GM21619 (cell line): ENCODE measurements around the gene SPATC1L.

Experiments
- ATAC-seq: cut with Tn5 transposase; IDR thresholded peaks from one replicate; pipeline ENCODE4 v1.9.1; 2021; ENCODE audit not compliant: unreplicated experiment

Gene SPATC1L

DNA sequence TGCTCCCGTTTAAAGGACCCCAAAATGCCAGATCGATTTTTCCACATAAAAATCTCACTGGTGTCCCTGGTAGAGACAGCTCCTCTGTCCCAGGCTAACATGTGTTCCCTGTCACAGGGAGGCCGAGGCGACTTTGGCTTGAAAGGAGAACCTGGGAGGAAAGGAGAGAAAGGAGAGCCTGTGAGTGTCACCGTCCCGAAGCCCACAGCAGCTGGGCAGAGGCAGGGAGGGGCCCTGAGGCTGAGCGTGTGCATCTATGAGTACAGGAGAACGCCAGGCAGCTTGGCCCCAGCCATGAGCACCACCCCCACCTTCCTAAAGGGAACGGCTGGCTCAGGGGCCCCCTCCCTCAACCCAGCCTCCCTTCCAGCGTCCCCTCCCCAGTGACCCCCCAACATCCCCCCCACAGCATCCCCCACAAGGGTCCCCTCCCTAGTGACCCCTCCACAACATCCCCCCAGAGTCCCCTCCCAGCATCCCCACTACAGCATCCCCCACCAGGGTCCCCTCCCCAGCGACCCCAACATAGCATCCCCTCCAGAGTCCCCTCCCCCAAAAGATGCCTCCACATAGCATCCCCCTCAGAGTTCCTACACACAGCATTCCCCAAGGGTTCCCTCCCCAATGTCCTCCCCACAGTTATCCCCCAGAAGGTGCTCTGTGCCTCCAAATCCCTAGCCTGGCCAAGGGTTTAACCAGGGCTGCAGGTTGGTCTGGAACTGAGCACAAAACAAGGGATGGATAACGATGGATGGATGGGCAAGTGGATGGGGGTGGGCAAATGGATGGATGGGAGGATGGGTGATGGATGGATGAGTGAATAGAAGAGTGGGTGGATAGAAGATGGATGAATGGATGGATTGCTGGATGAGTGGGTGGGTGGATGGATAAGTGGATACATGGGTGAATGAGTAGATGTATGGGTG, 61.2 kb downstream of the SPATC1L start:
- no peak for ATAC-seq

DNA sequence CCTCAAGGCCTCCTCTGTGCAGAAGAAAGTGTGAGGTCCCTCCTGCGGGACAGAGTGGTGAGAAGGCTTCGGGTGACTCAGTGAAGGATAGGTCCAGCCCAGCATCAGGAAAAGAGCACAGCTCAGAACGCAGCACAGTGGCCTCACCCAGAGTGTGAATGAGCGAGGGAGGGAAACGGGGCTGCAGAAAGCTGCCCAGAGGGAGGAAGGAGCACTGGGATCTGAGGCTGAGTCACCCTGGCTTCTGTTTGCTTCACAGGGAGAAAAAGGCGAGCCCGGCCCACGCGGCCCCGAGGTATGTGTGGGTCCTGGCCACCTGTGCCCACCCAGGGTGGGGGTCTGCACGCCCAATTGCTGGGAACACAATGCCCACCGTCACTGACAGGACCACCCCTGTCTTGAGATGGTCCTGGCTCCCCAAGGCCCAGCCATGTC, 62.0 kb downstream of the SPATC1L start:
- ATAC-seq = no peak

DNA sequence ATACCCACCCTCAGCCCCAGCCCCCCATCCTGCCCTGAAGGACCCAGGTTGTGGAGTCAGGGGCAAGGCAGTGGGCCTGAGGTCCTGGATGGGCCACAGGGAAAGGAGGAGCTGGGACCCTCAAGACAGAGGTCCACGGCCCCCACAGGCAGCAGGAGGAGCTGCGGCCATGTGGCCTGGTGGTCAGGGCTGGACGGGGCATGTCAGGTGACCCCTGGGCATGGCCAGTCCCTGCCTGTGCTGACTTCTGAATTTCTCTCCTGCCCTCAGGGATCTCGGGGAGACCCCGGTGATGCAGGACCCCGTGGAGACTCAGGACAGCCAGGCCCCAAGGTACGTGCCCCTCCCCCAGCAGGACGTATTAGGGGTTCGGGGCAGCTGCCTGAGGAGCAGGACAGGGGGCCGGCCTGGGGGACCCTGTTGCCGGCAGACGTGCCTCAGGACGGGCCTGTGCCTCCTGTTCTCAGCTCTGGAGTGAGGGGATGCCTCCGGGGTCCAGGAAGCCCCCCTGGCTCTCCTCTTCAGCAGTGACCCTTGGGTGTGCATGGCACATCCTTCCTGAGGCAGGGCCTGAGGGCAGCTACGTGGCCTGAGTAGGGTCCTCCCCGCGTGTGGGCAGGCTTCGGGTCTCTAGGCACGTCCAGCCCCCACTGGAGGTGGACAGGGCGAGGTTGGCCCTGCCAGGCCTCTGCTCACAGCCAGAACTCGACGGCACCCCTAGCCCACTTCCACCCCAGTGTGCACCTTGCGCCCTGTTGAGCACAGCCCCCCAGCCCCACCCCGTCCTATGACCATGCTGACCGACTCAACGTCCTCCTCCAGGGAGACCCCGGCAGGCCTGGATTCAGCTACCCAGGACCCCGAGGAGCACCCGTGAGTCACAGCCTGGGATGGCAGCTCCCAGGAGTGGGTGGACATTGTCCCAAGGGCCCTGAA, 62.7 kb downstream of the SPATC1L start:
- no peak for ATAC-seq

DNA sequence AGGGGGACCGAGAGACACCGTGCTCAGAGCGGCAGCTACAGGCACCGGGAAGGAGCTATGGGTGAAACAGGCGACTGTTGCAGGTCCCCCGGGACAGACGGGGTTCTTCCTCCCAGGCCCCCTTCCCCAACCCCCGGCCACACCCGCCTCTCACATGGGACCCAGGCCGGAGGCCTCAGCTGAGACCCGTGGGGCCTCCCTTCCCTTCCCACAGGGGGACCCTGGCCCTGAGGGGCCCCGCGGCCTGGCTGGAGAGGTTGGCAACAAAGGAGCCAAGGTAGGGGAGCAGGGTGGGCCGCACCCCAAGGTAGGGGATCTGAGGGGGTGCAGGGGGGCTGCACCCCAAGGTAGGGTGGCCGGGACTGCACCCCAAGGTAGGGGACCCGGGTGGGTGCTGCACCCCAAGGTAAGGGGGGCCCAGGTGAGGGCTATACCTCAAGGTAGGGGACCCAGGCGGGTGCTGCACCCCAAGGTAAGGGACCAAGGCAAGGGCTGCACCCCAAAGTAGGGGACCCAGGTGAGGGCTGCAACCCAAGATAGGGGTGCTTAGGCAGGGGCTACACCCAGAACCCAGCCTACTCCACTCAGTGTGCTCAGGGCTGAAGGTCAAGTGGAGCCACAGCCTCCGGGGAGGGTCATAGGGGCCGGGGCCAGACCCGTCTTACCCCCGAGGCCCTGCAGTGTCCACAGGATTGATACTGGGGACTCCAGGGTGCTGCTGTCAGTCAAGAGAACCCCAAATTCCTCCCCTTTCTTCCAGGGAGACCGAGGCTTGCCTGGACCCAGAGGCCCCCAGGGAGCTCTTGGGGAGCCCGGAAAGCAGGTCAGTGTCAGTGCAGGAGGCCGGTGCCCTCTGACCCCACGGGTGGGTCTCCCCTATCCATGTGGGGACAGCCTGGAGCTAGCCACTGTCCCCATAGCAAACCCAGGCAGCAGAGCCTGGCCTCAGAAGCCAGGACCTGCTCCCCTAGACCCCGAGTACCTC, 63.7 kb downstream of the SPATC1L start:
- no peak for ATAC-seq

DNA sequence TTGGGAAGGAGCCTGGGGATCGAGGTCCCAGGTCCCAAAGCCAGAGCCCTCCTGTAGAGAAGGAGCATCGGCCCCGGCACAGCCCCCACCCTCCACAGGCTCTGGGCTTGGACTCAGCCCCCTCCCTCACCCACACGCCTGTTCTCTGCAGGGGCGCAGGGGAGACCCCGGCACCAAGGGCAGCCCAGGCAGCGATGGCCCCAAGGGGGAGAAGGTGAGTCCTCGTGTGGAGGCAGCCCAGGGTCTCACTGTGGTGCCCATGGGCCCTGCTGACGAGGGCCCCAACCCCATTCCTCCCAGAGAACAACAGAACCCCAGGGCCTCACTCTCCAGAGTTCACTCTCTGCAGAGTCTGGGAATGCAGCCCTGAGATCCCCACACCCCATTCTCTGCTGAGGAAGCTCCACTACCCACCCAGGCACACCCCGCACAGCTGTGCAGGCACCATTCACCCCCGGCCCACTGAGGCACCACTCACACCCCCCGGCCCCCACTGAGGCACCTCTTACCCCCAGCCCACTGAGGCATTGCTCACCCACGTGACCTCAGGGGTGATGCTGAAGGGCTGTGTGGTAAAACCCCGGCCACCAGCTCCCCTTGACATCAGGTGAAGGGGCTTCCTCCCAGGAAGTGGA, 64.5 kb downstream of the SPATC1L start:
- no peak for ATAC-seq

DNA sequence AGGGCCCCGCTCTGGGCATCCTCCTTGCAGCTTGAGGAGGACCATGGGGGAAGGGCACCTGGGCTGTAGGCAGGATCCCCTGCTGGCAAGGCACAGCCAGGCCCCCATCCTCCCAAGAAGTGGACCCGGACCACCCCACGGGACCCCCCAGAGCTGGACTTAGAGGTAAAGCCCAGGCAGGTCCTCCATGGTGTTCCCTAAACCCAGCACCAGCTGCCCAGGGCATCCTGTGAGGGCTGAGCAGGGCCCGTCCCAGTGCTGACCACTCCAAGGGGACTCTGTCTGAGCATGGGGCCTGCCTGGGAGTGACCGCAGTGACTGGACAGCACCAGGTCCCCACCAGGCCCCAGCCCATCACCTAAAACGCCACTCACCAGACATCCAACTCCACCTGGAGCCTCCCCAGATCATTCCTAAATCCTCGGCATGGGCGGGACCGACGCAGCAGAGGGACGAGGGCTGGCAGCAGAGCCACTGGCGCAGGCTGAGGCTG, 65.1 kb downstream of the SPATC1L start:
- ATAC-seq = no peak

DNA sequence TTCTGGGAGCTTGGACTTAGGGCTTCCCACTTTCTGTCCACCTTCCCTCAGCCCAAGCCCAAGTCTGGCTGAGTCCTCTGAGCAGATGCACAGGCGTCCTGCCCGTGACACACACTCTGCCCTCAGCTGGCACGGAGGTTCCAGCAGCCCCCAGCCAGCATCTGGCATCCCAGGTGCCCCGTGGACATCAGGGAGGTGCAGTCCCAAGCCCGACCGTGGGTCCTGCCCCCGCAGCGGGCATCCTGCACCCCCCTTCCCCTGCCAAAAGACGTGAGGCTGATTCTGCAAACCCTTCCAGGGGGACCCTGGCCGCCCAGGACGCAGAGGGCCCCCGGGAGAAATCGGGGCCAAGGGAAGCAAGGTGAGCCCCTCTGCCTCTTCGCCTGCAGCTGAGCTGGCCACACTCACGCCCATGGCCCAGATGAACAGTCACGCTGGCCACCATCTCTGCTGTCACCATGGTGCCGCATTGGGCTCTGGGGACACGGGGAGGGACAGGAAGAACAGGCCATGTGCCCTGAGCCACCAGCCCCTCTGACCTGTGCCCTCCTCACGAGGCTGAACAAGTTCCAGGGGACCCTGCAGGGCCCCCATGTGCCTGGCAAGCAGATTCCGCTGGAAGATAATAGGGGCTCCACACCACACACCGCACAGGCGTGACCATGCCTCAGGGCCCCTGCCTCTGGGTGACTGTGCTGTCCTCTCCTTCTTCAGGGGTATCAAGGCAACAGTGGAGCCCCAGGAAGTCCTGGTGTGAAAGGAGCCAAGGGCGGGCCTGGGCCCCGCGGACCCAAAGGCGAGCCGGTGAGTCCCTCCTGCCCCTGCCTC, 65.7 kb downstream of the SPATC1L start:
- ATAC-seq = no peak

DNA sequence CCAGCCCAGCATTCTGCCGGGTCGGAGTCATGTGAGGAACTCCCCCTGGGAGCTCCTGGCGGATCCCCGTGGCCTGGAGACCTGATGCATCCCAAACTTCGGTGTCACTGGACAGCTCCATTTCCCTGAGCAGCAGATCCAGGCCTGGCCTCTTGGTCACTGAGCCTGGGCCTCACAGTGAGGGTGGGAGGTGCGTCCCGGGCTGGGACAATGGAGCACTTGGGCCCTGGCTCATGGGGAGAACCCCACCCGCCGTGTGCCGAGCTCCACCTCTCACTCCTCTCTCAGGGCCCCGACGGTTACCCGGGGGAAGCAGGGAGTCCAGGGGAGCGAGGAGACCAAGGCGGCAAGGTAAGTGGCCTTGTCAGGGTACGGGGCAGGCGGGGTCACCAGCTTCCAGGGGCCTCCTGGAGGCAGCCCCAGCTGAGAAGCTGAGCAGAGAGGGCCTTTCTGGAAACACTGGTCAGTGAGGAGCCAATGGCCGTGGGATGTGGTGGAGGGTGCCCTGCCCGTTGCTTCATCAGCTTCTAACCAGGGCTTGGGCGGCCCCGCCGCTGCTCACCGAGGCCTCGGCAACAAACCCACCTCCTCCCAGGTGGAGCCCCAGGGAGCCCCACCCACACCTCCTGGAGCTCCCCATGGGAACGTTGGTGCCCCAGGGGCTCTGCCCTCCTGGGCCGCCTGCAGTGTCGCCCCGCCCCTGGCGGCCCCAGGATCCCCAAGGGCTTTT, 66.5 kb downstream of the SPATC1L start:
- no peak for ATAC-seq

DNA sequence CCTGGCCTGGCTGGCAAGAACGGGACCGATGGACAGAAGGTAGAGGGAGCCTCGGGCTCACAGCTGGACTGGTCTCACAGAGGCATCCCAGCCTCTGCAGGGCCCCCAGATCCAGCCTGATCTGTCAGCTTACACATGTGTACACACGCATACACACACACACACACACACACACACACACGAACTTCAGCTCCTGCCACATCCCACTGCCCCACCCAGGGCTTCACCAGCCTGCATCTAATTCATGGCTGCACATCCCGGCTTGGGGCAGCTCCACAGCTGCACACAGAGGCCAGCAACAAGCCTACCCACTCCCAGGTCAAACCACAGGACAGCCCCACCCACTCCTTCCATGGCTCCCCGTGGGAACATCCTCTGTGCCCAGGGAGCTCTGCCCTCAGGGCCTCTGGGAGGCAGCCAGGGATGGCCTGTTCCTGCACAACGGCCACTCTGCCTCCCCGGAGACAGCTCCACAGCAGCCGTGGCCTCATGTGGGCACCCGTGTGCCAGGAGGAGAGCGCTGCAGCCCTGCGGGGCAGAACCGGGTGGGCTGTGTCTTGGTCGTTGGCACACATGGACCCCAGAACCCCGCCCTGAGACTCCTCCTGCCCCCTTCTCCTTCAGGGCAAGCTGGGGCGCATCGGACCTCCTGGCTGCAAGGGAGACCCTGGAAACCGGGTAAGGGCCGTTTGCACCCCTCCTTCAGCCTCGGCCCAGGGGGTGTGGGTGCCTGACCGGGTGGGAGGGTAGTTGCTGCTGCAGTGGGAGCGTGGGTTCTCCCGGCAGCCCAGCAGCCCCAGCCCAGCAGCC, 67.3 kb downstream of the SPATC1L start:
- ATAC-seq = no peak

DNA sequence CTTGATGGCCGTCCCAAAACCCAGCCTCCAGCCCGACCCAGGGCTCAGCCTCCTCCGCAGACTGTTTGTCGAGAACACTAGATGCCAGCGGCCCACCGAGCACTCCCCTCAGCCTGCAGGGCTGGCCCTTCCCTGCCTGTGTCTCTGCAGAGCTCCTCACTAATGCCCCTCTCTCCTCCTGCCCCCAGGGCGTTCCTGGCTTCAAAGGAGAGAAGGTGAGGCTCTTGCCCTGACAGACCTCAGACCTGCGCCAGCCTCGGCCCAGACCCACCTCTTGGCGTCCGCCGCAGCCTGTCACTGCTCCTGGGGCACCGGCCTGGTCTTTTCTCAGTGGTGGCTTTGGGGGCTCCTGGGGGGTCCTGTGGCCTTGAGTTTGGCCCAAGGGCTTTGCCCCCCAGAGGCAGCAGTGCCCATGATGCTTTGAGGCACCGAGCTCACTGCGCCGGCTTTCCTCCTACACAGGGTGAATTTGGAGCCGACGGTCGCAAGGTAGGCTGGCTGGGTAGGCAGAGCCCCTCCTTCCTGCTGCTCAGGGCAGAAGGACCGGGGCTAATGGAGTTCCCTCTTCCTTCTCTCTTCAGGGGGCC, 68.0 kb downstream of the SPATC1L start:
- ATAC-seq = no peak

DNA sequence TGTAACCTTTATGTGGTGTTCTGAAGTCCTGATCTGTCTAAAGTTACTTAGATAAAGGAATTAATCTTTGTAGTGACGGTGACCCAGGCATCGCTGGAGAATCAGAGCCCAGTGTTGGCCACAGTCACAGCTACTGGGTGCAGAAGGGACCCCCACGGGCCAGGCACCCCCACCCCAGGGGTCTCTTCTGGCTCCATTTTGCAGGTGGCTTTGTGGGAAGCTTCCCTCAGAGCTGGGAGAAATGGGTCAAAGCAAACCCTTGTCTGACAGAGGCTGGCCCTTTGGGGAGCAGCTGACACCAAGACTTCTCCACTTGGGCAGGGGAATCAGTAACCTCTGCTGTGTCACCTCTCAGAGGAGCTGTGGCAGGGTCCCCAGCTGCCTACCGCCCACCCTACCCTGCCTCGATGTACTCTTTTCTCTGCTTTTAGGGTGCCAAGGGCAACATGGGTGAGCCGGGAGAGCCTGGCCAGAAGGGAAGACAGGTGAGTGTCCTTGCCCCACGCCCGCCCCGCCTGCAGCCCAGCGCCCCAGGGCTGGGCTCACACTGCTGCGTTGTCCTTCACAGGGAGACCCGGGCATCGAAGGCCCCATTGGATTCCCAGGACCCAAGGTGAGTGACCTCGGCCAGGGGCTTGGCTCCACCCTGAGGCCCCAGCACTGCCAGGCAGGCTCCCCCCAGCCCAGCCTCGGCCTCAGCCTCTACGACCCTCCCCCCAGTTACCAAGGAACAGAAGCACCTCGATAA, 68.6 kb downstream of the SPATC1L start:
- no peak for ATAC-seq

DNA sequence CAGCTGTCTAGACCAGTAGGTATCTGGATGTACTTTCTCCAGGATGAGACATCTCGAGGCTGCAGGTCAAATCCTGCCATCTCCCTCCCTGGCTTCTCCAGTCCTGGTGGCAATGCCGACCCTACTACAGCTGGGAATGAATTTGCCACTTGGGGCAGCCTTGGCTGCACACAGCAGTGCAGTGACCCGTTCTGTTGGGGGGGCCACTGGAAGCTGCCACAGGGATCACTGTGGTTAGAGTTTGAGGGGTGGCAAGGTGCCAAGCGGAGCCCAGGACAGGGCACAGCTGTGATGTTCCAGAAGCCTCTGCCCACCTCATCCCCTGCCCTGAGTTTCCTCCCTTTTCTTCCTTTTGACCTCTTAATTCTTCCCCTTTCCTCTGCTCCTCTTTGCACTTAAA, 69.3 kb downstream of the SPATC1L start:
- ATAC-seq = no peak

DNA sequence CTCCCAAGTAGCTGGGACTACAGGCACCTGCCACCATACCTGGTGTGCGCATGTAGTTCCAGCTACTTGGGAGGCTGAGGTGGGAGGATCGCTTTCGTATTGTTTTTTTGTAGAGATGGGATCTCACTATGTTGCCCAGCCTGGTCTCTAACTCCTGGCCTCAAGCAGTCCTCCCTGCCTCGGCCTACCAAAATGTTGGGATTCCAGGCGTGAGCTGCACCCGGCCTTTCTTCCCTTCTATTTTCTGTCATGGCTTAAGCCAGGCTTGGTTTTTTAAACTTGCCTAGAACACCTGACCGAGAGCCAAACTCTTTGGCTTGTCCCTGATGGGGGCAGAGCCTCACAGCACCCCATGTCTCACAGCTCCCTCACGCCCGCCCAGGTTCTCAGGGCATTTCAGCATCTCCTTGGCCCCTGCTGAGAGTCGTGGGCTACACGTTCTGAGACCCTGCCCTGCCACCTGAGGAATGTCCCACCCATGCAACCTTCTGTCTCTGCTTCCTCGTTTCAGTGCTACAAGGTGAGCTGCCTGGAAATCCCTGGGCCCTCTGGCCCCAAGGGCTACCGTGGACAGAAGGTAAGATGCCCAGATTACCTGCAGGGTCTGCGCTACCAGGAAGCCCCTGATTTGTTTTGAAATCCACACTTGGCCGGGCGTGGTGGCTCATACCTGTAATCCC, 70.6 kb downstream of the SPATC1L start:
- no peak for ATAC-seq

DNA sequence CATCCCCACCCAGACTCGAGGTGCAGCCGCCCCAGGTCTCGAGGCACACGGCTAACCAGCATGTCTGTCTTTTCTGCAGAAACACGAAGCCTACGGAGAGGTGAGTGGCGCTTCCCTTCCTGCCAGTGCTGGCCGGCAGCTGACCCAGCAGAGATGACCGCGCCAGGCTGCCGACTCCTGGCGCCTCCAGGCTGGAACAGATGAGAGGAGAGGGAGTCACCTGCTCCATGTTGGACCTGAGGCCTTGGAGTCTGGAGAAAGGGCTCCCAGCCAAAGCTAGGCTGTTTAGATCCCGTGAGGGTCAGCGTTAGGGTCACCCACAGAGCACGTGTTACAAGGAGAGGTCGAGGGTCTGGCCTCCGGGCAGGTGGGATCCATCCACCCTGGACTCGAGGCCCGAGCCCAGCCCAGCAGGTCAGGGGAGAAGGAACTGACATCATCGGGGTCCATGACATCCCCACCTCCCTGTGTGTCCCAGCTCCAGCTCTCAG, 71.5 kb downstream of the SPATC1L start:
- ATAC-seq = no peak

DNA sequence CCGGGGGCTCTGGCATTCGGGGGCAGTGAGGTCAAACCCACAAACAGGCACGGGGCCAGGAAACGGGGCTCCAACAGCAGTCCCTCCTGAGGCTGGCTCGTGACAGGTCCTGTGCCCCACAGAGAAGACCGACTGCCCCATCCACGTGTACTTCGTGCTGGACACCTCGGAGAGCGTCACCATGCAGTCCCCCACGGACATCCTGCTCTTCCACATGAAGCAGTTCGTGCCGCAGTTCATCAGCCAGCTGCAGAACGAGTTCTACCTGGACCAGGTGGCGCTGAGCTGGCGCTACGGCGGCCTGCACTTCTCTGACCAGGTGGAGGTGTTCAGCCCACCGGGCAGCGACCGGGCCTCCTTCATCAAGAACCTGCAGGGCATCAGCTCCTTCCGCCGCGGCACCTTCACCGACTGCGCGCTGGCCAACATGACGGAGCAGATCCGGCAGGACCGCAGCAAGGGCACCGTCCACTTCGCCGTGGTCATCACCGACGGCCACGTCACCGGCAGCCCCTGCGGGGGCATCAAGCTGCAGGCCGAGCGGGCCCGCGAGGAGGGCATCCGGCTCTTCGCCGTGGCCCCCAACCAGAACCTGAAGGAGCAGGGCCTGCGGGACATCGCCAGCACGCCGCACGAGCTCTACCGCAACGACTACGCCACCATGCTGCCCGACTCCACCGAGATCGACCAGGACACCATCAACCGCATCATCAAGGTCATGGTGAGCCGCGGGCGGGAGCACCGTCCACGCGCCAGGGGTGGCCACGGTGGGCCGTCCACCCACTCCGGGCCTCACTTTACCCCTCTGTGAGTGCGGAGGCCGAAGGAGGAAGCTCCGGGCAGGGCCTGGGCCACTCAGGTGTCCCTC, 72.2 kb downstream of the SPATC1L start:
- ATAC-seq = no peak
